ENCODE measurements around the gene MSLN. TPM values are rescaled to one million over a fixed set of nuclear protein-coding genes. Genes with fewer than 3 reads are reported as not detected.
A peak's percentile ranks its signal among the peaks of the same experiment; 100 is the strongest.

MSLN gene
- polyA plus RNA-seq, 1 donor = 0.34 TPM

DNA sequence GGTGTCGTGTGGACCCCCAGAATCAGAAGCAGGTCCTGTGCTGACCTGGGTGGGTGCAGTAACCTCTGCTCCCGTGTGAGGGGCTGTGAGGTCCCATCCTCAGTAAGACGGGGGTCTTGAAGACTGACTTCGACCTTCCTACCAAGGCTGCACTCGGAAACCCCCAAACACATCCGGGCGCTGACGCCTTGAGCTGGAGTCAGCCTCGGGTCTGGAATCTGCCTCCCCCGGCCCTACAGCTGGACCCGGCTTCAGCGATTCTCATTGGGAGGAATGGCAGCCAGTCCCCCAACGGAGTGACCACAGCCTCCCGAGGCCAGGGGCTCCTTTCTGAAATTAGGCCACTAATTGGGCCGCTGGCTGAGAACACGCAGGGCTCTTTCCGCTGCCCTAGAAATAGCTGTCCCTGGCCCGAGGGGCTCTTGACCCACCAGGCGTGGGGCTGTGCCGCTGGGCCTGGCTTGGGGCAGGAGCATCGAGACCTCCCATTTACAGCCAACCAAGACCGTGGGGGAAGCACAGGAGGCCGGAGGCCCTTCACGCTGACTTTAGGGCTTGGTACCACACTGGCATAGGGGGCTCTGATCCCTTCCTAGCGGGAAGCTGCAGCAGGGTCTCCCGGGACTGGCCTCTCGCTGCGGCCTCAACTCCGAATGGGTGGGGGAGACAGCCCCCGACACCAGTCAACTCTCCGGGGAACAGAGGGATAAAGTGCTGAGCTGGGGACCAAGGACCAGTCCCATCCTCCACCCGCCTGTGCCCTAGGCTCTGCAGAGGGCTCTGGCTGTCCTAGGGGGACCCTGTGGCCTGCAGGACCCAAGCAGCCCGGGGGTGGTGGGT lies 42.6 kb downstream of the MSLN start:
- DNase-seq (ENCODE audit: low read depth) = no peak

DNA sequence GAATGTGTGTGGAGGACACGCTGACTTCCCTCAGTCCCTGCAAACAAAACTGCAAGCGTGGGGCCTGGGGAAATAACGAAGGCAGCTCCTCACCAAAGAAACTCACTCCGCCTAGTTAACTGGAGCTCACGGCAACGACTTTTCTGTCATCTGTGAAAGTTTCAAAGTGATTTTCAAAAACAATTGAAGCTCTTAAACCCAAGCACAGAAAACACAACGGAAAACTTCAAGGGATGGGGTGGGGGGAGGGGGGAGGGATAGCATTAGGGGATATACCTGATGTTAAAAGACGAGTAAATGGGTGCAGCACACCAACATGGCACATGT lies 43.2 kb downstream of the MSLN start:
- DNase-seq (ENCODE audit: low read depth) = no peak

DNA sequence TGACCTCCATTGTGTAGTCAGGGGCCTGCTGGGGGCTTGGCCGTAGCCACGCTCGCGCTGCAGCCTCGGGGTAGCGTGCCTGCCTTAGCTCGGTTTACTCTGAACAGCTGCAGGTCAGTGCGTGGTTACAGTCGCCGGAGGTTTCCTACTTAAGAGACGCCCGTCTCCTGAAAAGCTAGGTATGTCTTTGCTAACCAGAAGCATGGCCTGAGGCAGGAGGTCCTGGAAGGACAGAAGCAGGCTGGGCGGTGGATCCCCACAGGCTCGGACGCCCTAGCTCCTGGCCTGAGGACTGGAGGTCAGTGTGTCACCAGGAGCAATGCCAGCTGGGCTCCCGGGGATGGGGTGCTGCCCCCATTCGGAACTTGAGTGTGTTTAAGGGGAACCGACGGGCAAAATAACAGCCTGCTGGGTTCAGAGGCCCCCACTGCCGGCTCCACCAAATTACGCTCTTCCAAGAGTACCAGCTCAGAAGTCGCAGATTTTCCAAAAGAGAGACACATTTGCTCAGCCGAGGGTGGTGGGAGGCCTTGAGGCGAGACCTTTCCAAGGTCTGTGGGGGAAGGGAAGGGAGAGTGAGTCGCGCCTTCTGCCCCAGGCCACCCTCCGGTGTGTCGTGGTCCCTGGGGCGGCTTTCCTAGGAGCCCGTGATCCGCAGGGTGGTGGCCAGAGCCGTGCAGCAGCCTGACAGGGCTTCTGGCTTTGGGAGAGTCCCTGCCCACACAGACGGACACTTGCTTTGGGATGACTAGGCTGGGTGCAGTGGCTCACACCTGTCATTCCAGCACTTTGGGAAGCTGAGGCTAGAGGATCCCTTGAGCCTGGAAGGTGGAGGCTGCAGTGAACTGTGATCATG lies 43.9 kb downstream of the MSLN start:
- DNase-seq (ENCODE audit: low read depth) = no peak

DNA sequence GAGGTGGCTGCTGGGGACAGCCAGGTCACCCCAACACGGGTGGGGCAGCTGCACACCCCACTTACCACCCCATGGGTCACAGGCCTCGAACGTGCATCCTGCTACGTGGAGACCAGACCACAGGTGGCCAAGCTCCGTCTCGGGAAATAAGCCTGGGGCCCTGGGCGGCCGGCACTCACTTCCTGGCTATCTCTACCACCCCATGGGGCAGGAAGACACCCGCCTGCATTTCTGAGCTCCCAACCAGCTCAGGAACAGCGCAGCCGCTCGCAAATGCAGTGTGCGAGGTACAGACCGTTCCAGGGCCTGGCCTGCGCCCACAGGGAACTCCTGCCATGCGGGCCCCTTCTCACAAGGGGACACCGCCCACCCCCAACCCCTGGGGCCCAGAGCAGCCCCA lies 44.9 kb downstream of the MSLN start:
- DNase-seq (ENCODE audit: low read depth) = no peak

DNA sequence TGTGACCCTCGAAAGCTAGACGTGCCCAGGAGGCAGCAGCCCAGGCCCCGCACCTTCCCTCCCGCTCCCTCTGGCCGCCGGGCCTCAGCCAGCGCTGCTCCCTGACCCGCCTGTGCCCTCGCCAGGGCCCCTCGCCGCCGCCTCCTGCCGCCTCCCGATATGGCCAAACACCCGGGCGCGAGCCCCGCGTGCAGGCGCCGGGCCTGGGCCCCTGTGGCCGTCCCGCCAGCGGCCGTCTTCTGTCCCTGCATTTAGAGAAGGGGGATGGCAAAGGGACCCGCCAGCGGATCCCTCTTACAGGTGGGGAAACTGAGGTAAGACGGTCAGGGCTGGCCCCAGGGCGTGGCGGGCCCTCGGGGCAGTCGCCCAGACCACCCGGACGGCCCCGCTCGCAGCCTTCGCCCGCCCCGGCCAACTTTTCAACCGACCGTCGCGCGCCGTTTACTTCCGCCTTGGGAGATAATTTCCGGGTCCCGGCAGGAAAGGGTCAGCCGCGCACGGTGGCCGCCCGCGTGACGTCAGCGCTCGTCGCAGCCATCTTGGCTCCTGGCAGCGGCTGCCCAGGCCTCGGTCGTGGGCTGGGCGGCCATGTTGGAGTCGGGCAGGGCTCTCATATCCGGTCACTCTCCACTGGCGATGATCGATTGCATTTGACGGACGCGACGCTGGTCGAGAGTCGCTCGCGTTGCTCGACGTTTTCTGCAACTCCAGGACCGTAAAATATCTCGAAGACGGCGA lies 47.0 kb downstream of the MSLN start:
- DNase-seq (ENCODE audit: low read depth) = peak; percentile 63

DNA sequence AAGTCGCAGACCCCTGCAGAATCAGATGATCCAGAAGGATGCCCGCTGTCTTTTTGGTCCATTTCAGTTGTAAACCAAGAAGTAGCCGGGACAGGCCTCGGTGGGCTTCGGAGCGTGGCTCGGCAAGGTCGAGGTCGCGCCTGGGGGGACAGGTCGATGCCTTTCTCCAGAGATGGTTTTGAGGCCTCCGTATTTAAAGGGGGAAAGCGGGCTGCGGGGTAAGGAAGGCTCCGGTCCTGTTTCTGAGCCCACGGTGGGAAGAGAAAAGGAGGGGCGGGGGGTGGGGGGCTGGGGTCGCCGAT lies 47.5 kb downstream of the MSLN start:
- no peak for DNase-seq (ENCODE audit: low read depth)

DNA sequence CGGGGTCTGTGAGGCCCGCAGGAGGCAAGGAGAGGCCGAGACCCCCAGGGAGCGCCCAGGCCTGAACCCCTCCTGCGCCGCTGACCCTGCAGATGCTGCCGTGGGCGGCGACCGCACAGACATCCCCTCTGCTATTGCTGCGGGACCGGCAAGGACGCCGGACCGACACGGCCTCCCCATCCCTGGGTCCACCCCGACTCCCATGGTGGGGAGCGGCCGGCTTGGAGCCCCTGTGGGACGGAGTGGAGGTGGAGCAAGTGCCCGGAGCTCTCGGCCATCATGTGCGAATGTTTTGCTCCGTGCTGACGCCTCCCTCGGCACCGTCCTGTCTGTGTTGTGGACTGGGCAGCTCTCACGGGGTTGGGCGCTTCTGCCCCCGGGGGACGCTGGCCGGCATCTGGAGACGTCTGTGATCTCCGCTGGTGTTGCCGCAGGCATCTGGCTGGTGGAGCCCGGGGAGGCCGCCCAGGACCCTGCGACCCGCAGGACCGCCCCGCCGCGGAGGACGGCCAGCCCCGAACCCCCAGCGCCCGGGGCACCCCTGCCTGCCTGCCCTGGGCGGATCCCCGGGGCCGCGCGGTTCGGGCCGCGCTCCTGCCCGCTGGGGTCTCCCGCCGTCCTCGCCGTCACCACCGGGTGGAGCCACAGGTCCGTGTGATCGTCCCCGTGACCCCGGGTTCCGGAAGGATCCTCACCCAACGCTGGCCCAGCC lies 52.8 kb downstream of the MSLN start:
- DNase-seq (ENCODE audit: low read depth) = no peak

DNA sequence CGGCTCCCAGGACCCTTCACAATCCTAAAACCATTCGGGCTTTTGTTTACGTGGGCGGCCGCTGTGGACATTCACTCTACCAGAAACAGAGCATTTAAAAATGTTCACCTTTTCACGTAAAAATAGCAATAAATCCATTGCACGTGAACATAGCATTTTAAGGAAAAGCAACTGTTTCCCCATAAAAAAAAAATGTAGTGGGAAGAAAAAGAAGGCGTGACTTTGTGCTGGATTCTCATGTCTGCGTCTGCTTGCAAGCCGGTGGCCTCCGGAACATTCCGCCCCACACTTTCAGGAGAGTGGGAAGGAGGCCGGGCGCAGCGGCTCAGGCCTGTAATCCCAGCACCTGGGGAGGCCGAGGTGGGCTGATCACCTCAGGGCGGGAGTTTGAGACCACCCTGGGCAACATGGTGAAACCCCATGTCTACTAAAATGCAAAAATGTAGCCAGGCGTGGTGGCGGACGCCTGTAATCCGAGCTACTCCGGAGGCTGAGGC lies 53.4 kb downstream of the MSLN start:
- no peak for DNase-seq (ENCODE audit: low read depth)

DNA sequence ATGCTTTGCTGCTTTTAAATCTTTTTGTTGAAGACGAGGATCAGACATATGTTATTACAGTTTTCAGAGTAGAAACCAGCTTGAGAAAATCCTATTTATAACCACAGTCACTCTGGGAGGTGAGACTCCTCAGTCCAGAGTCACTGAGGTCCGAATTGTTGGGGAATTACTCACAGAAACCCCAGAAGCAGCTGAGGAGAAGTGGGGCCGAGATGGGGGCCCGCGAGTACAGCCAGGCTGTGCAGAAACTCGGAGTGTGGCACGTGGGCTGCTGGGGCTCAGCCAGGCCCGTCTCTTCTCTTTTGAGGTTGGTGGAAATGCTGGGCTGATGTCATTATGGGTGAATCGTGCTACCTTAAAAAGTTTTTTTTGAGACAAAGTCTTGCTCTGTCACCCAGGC lies 54.4 kb downstream of the MSLN start:
- DNase-seq (ENCODE audit: low read depth) = no peak

DNA sequence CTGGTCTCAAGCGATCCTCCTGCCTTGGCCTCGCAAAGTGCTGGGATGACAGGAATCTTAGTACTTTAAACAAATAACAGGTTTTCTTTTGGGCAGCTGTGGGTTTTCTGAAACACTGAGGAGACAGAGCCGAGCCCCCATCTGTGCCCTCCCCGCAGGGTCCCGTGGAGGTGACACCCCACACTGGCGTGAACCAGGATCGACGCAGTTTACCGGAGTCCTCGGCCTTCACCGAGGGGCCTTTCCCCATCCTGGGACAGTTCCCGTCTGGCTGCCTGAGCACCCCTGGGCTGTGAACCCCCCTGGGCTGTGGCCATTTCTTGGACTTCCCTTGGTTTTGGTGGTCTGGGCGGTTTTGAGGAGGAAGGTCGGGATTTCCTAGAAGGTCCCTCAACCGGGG lies 55.3 kb downstream of the MSLN start:
- DNase-seq (ENCODE audit: low read depth) = no peak

DNA sequence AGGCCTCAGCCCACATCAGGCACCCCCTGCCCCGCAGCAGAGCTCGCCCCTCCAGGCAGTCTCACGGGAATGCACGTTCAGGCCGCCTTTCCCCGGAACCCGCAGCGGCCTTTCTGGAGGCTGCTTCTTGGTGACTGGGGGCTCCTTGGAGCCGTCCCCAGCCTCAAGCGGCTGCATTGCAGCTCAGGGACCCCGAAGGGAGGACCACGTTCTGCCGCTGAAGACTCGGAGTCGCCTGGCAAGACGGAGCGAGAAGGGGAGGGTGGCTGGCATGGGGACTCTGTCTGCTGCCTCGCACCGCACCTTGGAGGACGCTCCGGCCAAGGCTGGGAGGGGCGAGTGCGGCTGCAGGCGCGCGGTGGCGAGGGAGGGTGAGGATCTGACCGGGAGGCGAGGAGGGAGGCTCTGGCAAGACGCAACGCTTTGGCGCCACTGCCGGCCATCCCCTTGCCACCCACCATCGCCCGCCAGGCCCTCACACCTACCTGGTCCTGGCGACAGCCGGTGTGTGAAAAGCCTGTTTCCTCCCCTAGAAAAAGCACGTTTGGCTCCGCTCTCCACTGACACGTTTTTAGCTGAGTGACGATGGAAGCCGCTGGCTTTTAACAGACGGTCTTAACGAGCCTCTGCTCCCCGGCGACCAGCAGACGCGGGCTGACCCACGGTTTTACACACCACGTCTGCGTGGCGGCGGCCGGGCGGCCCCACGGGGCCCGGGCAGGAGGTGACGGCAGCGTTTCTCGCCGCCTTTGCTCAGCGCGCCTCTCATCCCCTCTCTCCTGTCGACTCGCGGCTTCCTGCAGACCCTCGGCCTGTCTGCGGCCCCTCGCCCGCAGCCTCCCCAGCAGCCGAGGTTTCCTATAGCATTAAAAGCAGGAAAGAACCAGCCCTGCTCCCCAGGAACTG lies 56.7 kb downstream of the MSLN start:
- no peak for DNase-seq (ENCODE audit: low read depth)

DNA sequence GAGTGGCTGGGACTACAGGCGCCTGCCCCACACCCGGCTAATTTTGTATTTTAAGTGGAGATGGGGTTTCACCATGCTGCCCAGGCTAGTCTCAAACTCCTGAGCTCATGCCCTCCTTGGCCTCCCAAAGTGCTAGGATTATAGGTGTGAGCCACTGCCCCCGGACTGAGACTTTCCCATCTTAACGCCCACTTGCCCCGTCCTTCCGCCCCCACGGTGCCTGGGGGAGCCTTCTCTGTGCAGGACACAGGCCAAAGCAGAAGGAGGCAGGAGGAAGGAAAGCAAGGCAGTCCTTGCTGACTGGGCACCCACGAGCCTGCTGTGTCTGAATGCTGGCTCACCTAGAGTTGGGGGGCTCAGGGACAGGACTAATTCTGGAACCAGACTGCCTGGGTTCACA lies 57.6 kb downstream of the MSLN start:
- no peak for DNase-seq (ENCODE audit: low read depth)

Other genes with a start within 250 kb of the MSLN start
- gene CAPN15, start 233.0 kb upstream of the MSLN start, polyA plus RNA-seq (ENCODE audit: insufficient read length) = 24.6 TPM
- 0.14 TPM for gene PRR35, start 200.3 kb upstream of the MSLN start, polyA plus RNA-seq (ENCODE audit: insufficient read length)
- 0.99 TPM for gene NHLRC4, start 193.7 kb upstream of the MSLN start, polyA plus RNA-seq (ENCODE audit: insufficient read length)
- gene PIGQ, start 190.8 kb upstream of the MSLN start, polyA plus RNA-seq (ENCODE audit: insufficient read length) = 16.1 TPM
- 12.6 TPM for gene RAB40C, start 170.7 kb upstream of the MSLN start, polyA plus RNA-seq (ENCODE audit: insufficient read length)
- gene WFIKKN1, start 129.7 kb upstream of the MSLN start, polyA plus RNA-seq (ENCODE audit: insufficient read length) = 0.76 TPM
- 36.6 TPM for gene METTL26, start 124.4 kb upstream of the MSLN start, polyA plus RNA-seq (ENCODE audit: insufficient read length)
- gene MCRIP2, start 118.9 kb upstream of the MSLN start, polyA plus RNA-seq (ENCODE audit: insufficient read length) = 14.5 TPM
- gene WDR90, start 111.4 kb upstream of the MSLN start, polyA plus RNA-seq (ENCODE audit: insufficient read length) = 17.9 TPM
- gene RHOT2, start 92.6 kb upstream of the MSLN start, polyA plus RNA-seq (ENCODE audit: insufficient read length) = 58.3 TPM
- 1.8 TPM for gene RHBDL1, start 85.1 kb upstream of the MSLN start, polyA plus RNA-seq (ENCODE audit: insufficient read length)
- gene STUB1, start 80.3 kb upstream of the MSLN start, polyA plus RNA-seq (ENCODE audit: insufficient read length) = 88.0 TPM
- gene JMJD8, start 76.4 kb upstream of the MSLN start, polyA plus RNA-seq (ENCODE audit: insufficient read length) = 35.1 TPM
- gene WDR24, start 70.3 kb upstream of the MSLN start, polyA plus RNA-seq (ENCODE audit: insufficient read length) = 7.1 TPM
- gene FBXL16, start 54.9 kb upstream of the MSLN start, polyA plus RNA-seq (ENCODE audit: insufficient read length) = 0.34 TPM
- gene METRN, start 45.6 kb upstream of the MSLN start, polyA plus RNA-seq (ENCODE audit: insufficient read length) = 26.1 TPM
- 15.4 TPM for gene ANTKMT, start 39.6 kb upstream of the MSLN start, polyA plus RNA-seq (ENCODE audit: insufficient read length)
- 1.5 TPM for gene CCDC78, start 34.3 kb upstream of the MSLN start, polyA plus RNA-seq (ENCODE audit: insufficient read length)
- gene HAGHL, start 33.6 kb upstream of the MSLN start, polyA plus RNA-seq (ENCODE audit: insufficient read length) = 3.2 TPM
- gene CIAO3, start 19.7 kb upstream of the MSLN start, polyA plus RNA-seq (ENCODE audit: insufficient read length) = 18.0 TPM
- gene RPUSD1, start 27.6 kb downstream of the MSLN start, polyA plus RNA-seq (ENCODE audit: insufficient read length) = 10.3 TPM
- gene CHTF18, start 27.9 kb downstream of the MSLN start, polyA plus RNA-seq (ENCODE audit: insufficient read length) = 15.4 TPM
- not detected for gene GNG13, start 40.0 kb downstream of the MSLN start, polyA plus RNA-seq (ENCODE audit: insufficient read length)
- gene LMF1, start 210.2 kb downstream of the MSLN start, polyA plus RNA-seq (ENCODE audit: insufficient read length) = 9.4 TPM
- gene SOX8, start 221.0 kb downstream of the MSLN start, polyA plus RNA-seq (ENCODE audit: insufficient read length) = 36.9 TPM

Data from forelimb muscle (tissue), 1 donor.